C4-2B (cell line): ENCODE measurements around the gene RCAN3.
"Not testable (repeated sequence)": the region's sequence is repeated elsewhere in the genome, so short reads cannot be mapped to it uniquely, and the experiment has no call there.

Experiments used
- H3K27ac ChIP-seq: fragments of 450-650 bp; 2 replicates; pipeline ENCODE4 v1.5.1; 2017
- CTCF ChIP-seq: fragments of 450-650 bp; conservative IDR thresholded peaks from 2 replicates; pipeline ENCODE4 v1.5.1; 2017; ENCODE audit warnings: mild to moderate bottlenecking
- ZFX ChIP-seq: fragments of 450-650 bp; IDR thresholded peaks from 2 replicates; pipeline ENCODE4 v1.6.1; 2017

RCAN3 gene

GRCh38 chr1:24548070-24548469 is 45.4 kb downstream of the RCAN3 start:
- TF ChIP-seq CTCF: no peak
- TF ChIP-seq ZFX: no peak
- H3K27ac ChIP-seq: no peak overlapping the region

- not testable (repeated sequence) for H3K27ac ChIP-seq
Measured at GRCh38 chr1:24549210-24549609, 46.6 kb downstream of the RCAN3 start.

GRCh38 chr1:24551290-24551959 is 48.8 kb downstream of the RCAN3 start:
- no peak overlapping the region for H3K27ac ChIP-seq
- TF ChIP-seq CTCF (no peak), ZFX (no peak)

- TF ChIP-seq CTCF: no peak
- TF ChIP-seq ZFX: no peak
- H3K27ac ChIP-seq: no peak overlapping the region
Measured at GRCh38 chr1:24551960-24552571, 49.4 kb downstream of the RCAN3 start.

- TF ChIP-seq CTCF: no peak
- TF ChIP-seq ZFX: no peak
Measured at GRCh38 chr1:24553931-24554330, 51.3 kb downstream of the RCAN3 start.

GRCh38 chr1:24554714-24555113 is 52.1 kb downstream of the RCAN3 start:
- TF ChIP-seq CTCF (no peak), ZFX (no peak)
- no peak overlapping the region for H3K27ac ChIP-seq

More at GRCh38 chr1:24553931-24554330, 51.3 kb downstream of the RCAN3 start:
- no peak overlapping the region for H3K27ac ChIP-seq

- no peak for TF ChIP-seq CTCF
- TF ChIP-seq ZFX: no peak
Measured at GRCh38 chr1:24555591-24556413, 53.2 kb downstream of the RCAN3 start, which contains the start of gene NCMAP. TSS of gene NCMAP (plus strand) at chr1:24556087. CDS start at chr1:24595431, 39,344 bp downstream.

More at GRCh38 chr1:24555591-24556413, 53.2 kb downstream of the RCAN3 start, which contains the start of gene NCMAP:
- H3K27ac ChIP-seq: no peak within 1 kb of the TSS
